Activated B cell treated with CpG ODN at 0.5 μM for 24 hours (primary cell): ENCODE results near the gene PXT1. TPM values are rescaled to one million over a fixed set of nuclear protein-coding genes. Genes with fewer than 3 reads are reported as not detected.
"Not testable (repeated sequence)": the region's sequence is repeated elsewhere in the genome, so short reads cannot be mapped to it uniquely, and the experiment has no call there.

Experiments
- ATAC-seq: fragments of 200-7000 bp; cut with Tn5 transposase; one replicate; pipeline ENCODE4 v1.10.0; 2021; ENCODE audit warnings: low read depth, mild to moderate bottlenecking, moderate library complexity
- CTCF ChIA-PET: fragments of 350-600 bp; sonication (Branson Sonifier 250); formaldehyde crosslinking; loops from one replicate; lab custom pipeline; 2021; ENCODE audit warnings: antibody characterized with exemption; lab: Charles Lee
- POLR2A ChIA-PET: fragments of 350-600 bp; sonication (Branson Sonifier 250); formaldehyde crosslinking; loops from one replicate; lab custom pipeline; 2021; ENCODE audit warnings: antibody characterized with exemption; lab: Charles Lee
- DNase-seq: peaks from one replicate; pipeline ENCODE4 v3.0.0; 2022
- H3K27ac Mint-ChIP-seq: one replicate; pipeline ENCODE4 v1.8.0; 2020; ENCODE audit warnings: mixed read lengths
- H3K27me3 Mint-ChIP-seq: one replicate; pipeline ENCODE4 v1.8.0; 2021; ENCODE audit warnings: mixed read lengths
- H3K36me3 Mint-ChIP-seq: one replicate; pipeline ENCODE4 v1.8.0; 2021; ENCODE audit warnings: low read depth, mixed read lengths
- H3K4me1 Mint-ChIP-seq: one replicate; pipeline ENCODE4 v1.8.0; 2021; ENCODE audit warnings: mixed read lengths
- H3K4me3 Mint-ChIP-seq: one replicate; pipeline ENCODE4 v1.8.0; 2020; ENCODE audit warnings: mild to moderate bottlenecking, mixed read lengths
- H3K9me3 Mint-ChIP-seq: one replicate; pipeline ENCODE4 v1.8.0; 2020; ENCODE audit warnings: mixed read lengths
- CTCF ChIP-seq: fragments of 200-600 bp; IDR thresholded peaks from one replicate; pipeline ENCODE4 v1.8.0; 2022; ENCODE audit warnings: antibody characterized with exemption, mild to moderate bottlenecking
- intact Hi-C: fragments of 100-400 bp; cut with micrococcal nuclease; formaldehyde crosslinking; loops from one replicate; pipeline ENCODE4 v1.15.1; 2024
- total RNA-seq: library from RNA; stranded (reverse); gene quantifications from 2 replicates; pipeline ENCODE4 v1.2.3, GENCODE V29; 2022

Gene PXT1
- total RNA-seq, 1 donor from 2014 or later = 0.11 TPM

GRCh38 chr6:36487698-36488097, 45.0 kb upstream of the PXT1 start:
- Mint-ChIP-seq H3K4me1 (no peaks in the 10 kb centered on the region), H3K27ac (no peak overlapping the region), H3K9me3 (no peaks in the 10 kb centered on the region), H3K27me3 (no peaks in the 10 kb centered on the region), H3K36me3 (peaks cover 76% of the 10 kb centered on the region), H3K4me3 (no peak overlapping the region)
- no peak for TF ChIP-seq CTCF
- DNase-seq = no peak
- ChIA-PET POLR2A (interaction anchor here (0.5 to 0.6 kb wide), 2 partner anchors 109 to 194 kb away, joined by 5 to 8 read pairs; no protein-coding TSS in a partner anchor), CTCF (no interaction called here)
- no peak for ATAC-seq
- intact Hi-C loops = no loop called here

GRCh38 chr6:36484736-36485135, 42.1 kb upstream of the PXT1 start:
- no peak for TF ChIP-seq CTCF
- intact Hi-C loops = no loop called here
- no peak overlapping the region for H3K27ac Mint-ChIP-seq
- peaks cover 86% of the 10 kb centered on the region for H3K36me3 Mint-ChIP-seq
- ChIA-PET POLR2A (interaction anchor here (0.6 kb wide), 1 partner anchor 10 kb away, joined by 4 read pairs; no protein-coding TSS in a partner anchor), CTCF (no interaction called here)
- no peaks in the 10 kb centered on the region for H3K4me1 Mint-ChIP-seq
- H3K9me3 Mint-ChIP-seq = no peaks in the 10 kb centered on the region
- no peaks in the 10 kb centered on the region for H3K27me3 Mint-ChIP-seq
- ATAC-seq = no peak
- no peak overlapping the region for H3K4me3 Mint-ChIP-seq
- no peak for DNase-seq

- H3K9me3 Mint-ChIP-seq, H3K4me3 Mint-ChIP-seq, H3K27ac Mint-ChIP-seq, intact Hi-C loops, H3K4me1 Mint-ChIP-seq, H3K27me3 Mint-ChIP-seq, ATAC-seq, CTCF ChIA-PET, DNase-seq: not testable (repeated sequence)
- POLR2A ChIA-PET = interaction anchor here (0.7 kb wide), 1 partner anchor 16 kb away, joined by 4 read pairs; no protein-coding TSS in a partner anchor
- H3K36me3 Mint-ChIP-seq = peaks cover 86% of the 10 kb centered on the region
These were observed 40.7 kb upstream of the PXT1 start for GRCh38 chr6:36483326-36483725.

GRCh38 chr6:36479256-36479655, 36.6 kb upstream of the PXT1 start:
- intact Hi-C loops = no loop called here
- Mint-ChIP-seq H3K4me3 (no peak overlapping the region), H3K4me1 (peaks cover 2% of the 10 kb centered on the region)

GRCh38 chr6:36478051-36478526, 35.4 kb upstream of the PXT1 start:
- peaks cover 2% of the 10 kb centered on the region for H3K4me1 Mint-ChIP-seq

More at GRCh38 chr6:36479256-36479655, 36.6 kb upstream of the PXT1 start:
- TF ChIP-seq CTCF = no peak
- Mint-ChIP-seq H3K27me3 (no peaks in the 10 kb centered on the region), H3K9me3 (no peaks in the 10 kb centered on the region), H3K27ac (no peak overlapping the region), H3K36me3 (peaks cover 66% of the 10 kb centered on the region)
- ATAC-seq (no peak), DNase-seq (no peak)
- POLR2A ChIA-PET = interaction anchor here (0.6 kb wide), 1 partner anchor 527 kb away, joined by 3 read pairs; no protein-coding TSS in a partner anchor
- CTCF ChIA-PET = interaction anchor here (1.7 kb wide), 1 partner anchor 9 kb away, joined by 5 read pairs; no protein-coding TSS in a partner anchor

More at GRCh38 chr6:36478051-36478526, 35.4 kb upstream of the PXT1 start:
- ChIA-PET CTCF (interaction anchor here (1.7 kb wide), 1 partner anchor 11 kb away, joined by 5 read pairs; no protein-coding TSS in a partner anchor), POLR2A (interaction anchor here (0.6 to 0.7 kb wide), 3 partner anchors 11 to 72 kb away, joined by 5 to 10 read pairs (median 5); no protein-coding TSS in a partner anchor)
- H3K4me3 Mint-ChIP-seq = no peak overlapping the region
- peaks cover 65% of the 10 kb centered on the region for H3K36me3 Mint-ChIP-seq
- DNase-seq = no peak
- H3K9me3 Mint-ChIP-seq = no peaks in the 10 kb centered on the region
- no peak overlapping the region for H3K27ac Mint-ChIP-seq
- no peak for TF ChIP-seq CTCF
- no peaks in the 10 kb centered on the region for H3K27me3 Mint-ChIP-seq
- no peak for ATAC-seq
- intact Hi-C loops = no loop called here
